HepG2 (cell line): Measurements from ENCODE around the gene ARHGAP32. TPM values are rescaled to one million over a fixed set of nuclear protein-coding genes. Genes with fewer than 3 reads are reported as not detected.

Source experiments
- AKAP8 ChIP-seq: sonication (generic); formaldehyde crosslinking; IDR thresholded peaks from 2 replicates; pipeline ENCODE4 v1.5.1; 2020; ENCODE audit warnings: mild to moderate bottlenecking, missing genetic modification reagents
- CHD4 ChIP-seq: fragments of 200-600 bp; sonication (generic); IDR thresholded peaks from 2 replicates; pipeline ENCODE4 v1.7.0; 2017; ENCODE audit warnings: mild to moderate bottlenecking, low read length, borderline replicate concordance
- DPF2 ChIP-seq: sonication (generic); formaldehyde crosslinking; IDR thresholded peaks from 2 replicates; pipeline ENCODE4 v1.4.0; 2020; ENCODE audit warnings: mild to moderate bottlenecking, low read depth, missing genetic modification reagents, borderline replicate concordance
- FOSL1 ChIP-seq: sonication (generic); formaldehyde crosslinking; IDR thresholded peaks from 2 replicates; pipeline ENCODE4 v1.9.0; 2021; ENCODE audit warnings: missing genetic modification reagents, borderline replicate concordance
- HMG20A ChIP-seq: IDR thresholded peaks from 2 replicates; pipeline ENCODE4 v1.6.1; 2016; ENCODE audit warnings: borderline replicate concordance
- HMG20B ChIP-seq: conservative IDR thresholded peaks from 2 replicates; pipeline ENCODE4 v1.6.1; 2016; ENCODE audit warnings: missing genetic modification reagents, missing compliant biosample characterization
- ISL2 ChIP-seq: sonication (generic); formaldehyde crosslinking; IDR thresholded peaks from 2 replicates; pipeline ENCODE4 v1.5.0; 2020; ENCODE audit warnings: missing genetic modification reagents
- JUNB ChIP-seq: sonication (generic); formaldehyde crosslinking; IDR thresholded peaks from 2 replicates; pipeline ENCODE4 v1.8.0; 2022; ENCODE audit warnings: missing genetic modification reagents, mild to moderate bottlenecking, borderline replicate concordance
- KDM6A ChIP-seq: IDR thresholded peaks from 2 replicates; pipeline ENCODE4 v1.6.1; 2016; ENCODE audit warnings: low read depth
- MED13 ChIP-seq: sonication (generic); formaldehyde crosslinking; IDR thresholded peaks from 2 replicates; pipeline ENCODE4 v1.5.0; 2020; ENCODE audit warnings: missing genetic modification reagents
- NCOA2 ChIP-seq: sonication (generic); formaldehyde crosslinking; IDR thresholded peaks from 2 replicates; pipeline ENCODE4 v1.8.0; 2022; ENCODE audit warnings: inconsistent platforms
- NR2F6 ChIP-seq, 2 experiments: IDR thresholded peaks; 2 replicates each; pipeline ENCODE4 v1.6.1; 2016; ENCODE audit warnings: antibody characterized with exemption in 1 of 2, mild to moderate bottlenecking in 1 of 2
- PLRG1 ChIP-seq: fragments of 450-650 bp; conservative IDR thresholded peaks from 2 replicates; pipeline ENCODE4 v1.6.1; 2016
- RARG ChIP-seq: sonication (generic); formaldehyde crosslinking; IDR thresholded peaks from 2 replicates; pipeline ENCODE4 v1.4.0; 2020; ENCODE audit warnings: low read depth, mild to moderate bottlenecking, missing genetic modification reagents
- SP1 ChIP-seq, 2 experiments: fragments of 450-650 bp in 1 of 2; sonication (generic) in 1 of 2; formaldehyde crosslinking in 1 of 2; IDR thresholded peaks; 2 replicates each; pipeline versions ENCODE4 v1.4.0 to v1.6.1; 2016 to 2020; ENCODE audit warnings: missing genetic modification reagents in 1 of 2
- SSRP1 ChIP-seq: IDR thresholded peaks from 2 replicates; pipeline ENCODE4 v1.6.1; 2016; ENCODE audit warnings: control low read depth
- THAP11 ChIP-seq: IDR thresholded peaks from 2 replicates; pipeline ENCODE4 v1.6.1; 2016; ENCODE audit warnings: missing biosample characterization, missing genetic modification reagents
- ZNF225 ChIP-seq: sonication (generic); formaldehyde crosslinking; IDR thresholded peaks from 2 replicates; pipeline ENCODE4 v1.4.0; 2020; ENCODE audit warnings: mild to moderate bottlenecking, missing genetic modification reagents
- ZNF24 ChIP-seq: fragments of 450-650 bp; IDR thresholded peaks from 2 replicates; pipeline ENCODE4 v1.6.1; 2017; ENCODE audit warnings: antibody characterized with exemption, mild to moderate bottlenecking
- ZNF253 ChIP-seq: sonication (generic); formaldehyde crosslinking; IDR thresholded peaks from 2 replicates; pipeline ENCODE4 v1.8.0; 2022; ENCODE audit warnings: mild to moderate bottlenecking, missing genetic modification reagents, borderline replicate concordance
- ZNF264 ChIP-seq: sonication (generic); formaldehyde crosslinking; IDR thresholded peaks from 2 replicates; pipeline ENCODE4 v1.4.0; 2020; ENCODE audit warnings: missing genetic modification reagents
- ZNF292 ChIP-seq: sonication (generic); formaldehyde crosslinking; IDR thresholded peaks from 2 replicates; pipeline ENCODE4 v1.8.1; 2022; ENCODE audit warnings: mild to moderate bottlenecking, low read depth, missing genetic modification reagents, borderline replicate concordance
- ZNF441 ChIP-seq: sonication (generic); formaldehyde crosslinking; IDR thresholded peaks from 2 replicates; pipeline ENCODE4 v1.7.0; 2021; ENCODE audit warnings: missing genetic modification reagents, borderline replicate concordance
- ZNF468 ChIP-seq: sonication (generic); formaldehyde crosslinking; IDR thresholded peaks from 2 replicates; pipeline ENCODE4 v1.8.0; 2022; ENCODE audit warnings: mild to moderate bottlenecking, moderate library complexity, missing genetic modification reagents
- ZNF775 ChIP-seq: sonication (generic); formaldehyde crosslinking; IDR thresholded peaks from 2 replicates; pipeline ENCODE4 v1.4.0; 2020; ENCODE audit warnings: missing genetic modification reagents, mild to moderate bottlenecking, moderate library complexity, borderline replicate concordance
- ZNF792 ChIP-seq: IDR thresholded peaks from 2 replicates; pipeline ENCODE4 v1.6.1; 2016
- polyA plus RNA-seq, 8 experiments: library from polyadenylated mRNA; depleted of rRNA in 3 of 8; stranded (reverse) in 7 of 8; unstranded in 1 of 8; fragments of >200 nt; fragmentation: Illumina TruSeq in 4 of 8; extraction: Trizol in 4 of 8; gene quantifications; 2 replicates each; pipeline versions ENCODE4 v1.2.1 to v1.2.3, GENCODE V29; 2011 to 2016; ENCODE audit warnings: low read depth in 4 of 8, missing spikeins in 1 of 8, mixed read lengths in 1 of 8; ENCODE audit not compliant: insufficient read depth in 1 of 8
- total RNA-seq, 5 experiments: library from RNA; depleted of rRNA; stranded (reverse); fragments of >200 nt; fragmentation: Illumina TruSeq; extraction: Trizol; gene quantifications; 2 replicates each; pipeline ENCODE4 v1.2.3, GENCODE V29; 2016; ENCODE audit warnings: low read depth in 1 of 5
- TF ChIP-seq, protein P1 (sequence below): IDR thresholded peaks from 2 replicates; pipeline ENCODE4 v1.4.0; 2020; ENCODE audit warnings: mild to moderate bottlenecking, missing genetic modification reagents
- TF ChIP-seq, protein P2 (sequence below): IDR thresholded peaks from 2 replicates; pipeline ENCODE4 v1.6.1; 2016; ENCODE audit warnings: low read depth
- TF ChIP-seq, protein P3 (sequence below): sonication (generic); formaldehyde crosslinking; IDR thresholded peaks from 2 replicates; pipeline ENCODE4 v1.8.0; 2022; ENCODE audit warnings: mild to moderate bottlenecking, missing genetic modification reagents, moderate library complexity

Gene ARHGAP32
- total and polyA plus RNA-seq, 2 of the 13 experiments (the other 11 are each of a cell fraction or from before 2014, with no cell fraction given), result 6.3 to 8.2 TPM

GRCh38 chr11:129143335-129143734 lies 48.8 kb downstream of the ARHGAP32 start (continued):
- TF ChIP-seq, protein P1, sequence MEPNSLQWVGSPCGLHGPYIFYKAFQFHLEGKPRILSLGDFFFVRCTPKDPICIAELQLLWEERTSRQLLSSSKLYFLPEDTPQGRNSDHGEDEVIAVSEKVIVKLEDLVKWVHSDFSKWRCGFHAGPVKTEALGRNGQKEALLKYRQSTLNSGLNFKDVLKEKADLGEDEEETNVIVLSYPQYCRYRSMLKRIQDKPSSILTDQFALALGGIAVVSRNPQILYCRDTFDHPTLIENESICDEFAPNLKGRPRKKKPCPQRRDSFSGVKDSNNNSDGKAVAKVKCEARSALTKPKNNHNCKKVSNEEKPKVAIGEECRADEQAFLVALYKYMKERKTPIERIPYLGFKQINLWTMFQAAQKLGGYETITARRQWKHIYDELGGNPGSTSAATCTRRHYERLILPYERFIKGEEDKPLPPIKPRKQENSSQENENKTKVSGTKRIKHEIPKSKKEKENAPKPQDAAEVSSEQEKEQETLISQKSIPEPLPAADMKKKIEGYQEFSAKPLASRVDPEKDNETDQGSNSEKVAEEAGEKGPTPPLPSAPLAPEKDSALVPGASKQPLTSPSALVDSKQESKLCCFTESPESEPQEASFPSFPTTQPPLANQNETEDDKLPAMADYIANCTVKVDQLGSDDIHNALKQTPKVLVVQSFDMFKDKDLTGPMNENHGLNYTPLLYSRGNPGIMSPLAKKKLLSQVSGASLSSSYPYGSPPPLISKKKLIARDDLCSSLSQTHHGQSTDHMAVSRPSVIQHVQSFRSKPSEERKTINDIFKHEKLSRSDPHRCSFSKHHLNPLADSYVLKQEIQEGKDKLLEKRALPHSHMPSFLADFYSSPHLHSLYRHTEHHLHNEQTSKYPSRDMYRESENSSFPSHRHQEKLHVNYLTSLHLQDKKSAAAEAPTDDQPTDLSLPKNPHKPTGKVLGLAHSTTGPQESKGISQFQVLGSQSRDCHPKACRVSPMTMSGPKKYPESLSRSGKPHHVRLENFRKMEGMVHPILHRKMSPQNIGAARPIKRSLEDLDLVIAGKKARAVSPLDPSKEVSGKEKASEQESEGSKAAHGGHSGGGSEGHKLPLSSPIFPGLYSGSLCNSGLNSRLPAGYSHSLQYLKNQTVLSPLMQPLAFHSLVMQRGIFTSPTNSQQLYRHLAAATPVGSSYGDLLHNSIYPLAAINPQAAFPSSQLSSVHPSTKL, result peak; percentile 91
- TF ChIP-seq DPF2, result peak; percentile 58; the same call in 1 of the 2 replicates
- TF ChIP-seq, protein P2, sequence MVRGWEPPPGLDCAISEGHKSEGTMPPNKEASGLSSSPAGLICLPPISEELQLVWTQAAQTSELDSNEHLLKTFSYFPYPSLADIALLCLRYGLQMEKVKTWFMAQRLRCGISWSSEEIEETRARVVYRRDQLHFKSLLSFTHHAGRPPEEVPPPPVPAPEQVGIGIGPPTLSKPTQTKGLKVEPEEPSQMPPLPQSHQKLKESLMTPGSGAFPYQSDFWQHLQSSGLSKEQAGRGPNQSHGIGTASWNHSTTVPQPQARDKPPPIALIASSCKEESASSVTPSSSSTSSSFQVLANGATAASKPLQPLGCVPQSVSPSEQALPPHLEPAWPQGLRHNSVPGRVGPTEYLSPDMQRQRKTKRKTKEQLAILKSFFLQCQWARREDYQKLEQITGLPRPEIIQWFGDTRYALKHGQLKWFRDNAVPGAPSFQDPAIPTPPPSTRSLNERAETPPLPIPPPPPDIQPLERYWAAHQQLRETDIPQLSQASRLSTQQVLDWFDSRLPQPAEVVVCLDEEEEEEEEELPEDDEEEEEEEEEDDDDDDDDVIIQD (CRISPR knock-in tag), result peak; percentile 85
- no peak for TF ChIP-seq ZNF775 (CRISPR knock-in tag)
- 0 out of 2 replicates have a peak, but pooled peaks have one; percentile 49 for TF ChIP-seq SSRP1
- TF ChIP-seq ZNF253 (CRISPR knock-in tag), result no peak
- TF ChIP-seq RARG (CRISPR knock-in tag), result no peak
- TF ChIP-seq SP1 (IDR thresholded peaks at IDR 0.05), result no peak
- TF ChIP-seq SP1 (CRISPR knock-in tag; IDR thresholded peaks at IDR 0.05), result 0 out of 2 replicates have a peak, but pooled peaks have one; percentile 26
- TF ChIP-seq CHD4, result no peak
- no peak for TF ChIP-seq PLRG1
- TF ChIP-seq THAP11 (CRISPR knock-in tag), result peak; percentile 46; the same call in 1 of the 2 replicates
- TF ChIP-seq NR2F6 (IDR thresholded peaks at IDR 0.05), result no peak
- peak; percentile 30; the same call in 1 of the 2 replicates for TF ChIP-seq NR2F6 (CRISPR knock-in tag; IDR thresholded peaks at IDR 0.05)
- peak; percentile 56; the same call in 1 of the 2 replicates for TF ChIP-seq HMG20A (CRISPR knock-in tag)
- no peak for TF ChIP-seq KDM6A (CRISPR knock-in tag)
- no peak for TF ChIP-seq HMG20B
- TF ChIP-seq ZNF792 (CRISPR knock-in tag), result 0 out of 2 replicates have a peak, but pooled peaks have one; percentile 57
- TF ChIP-seq, protein P3, sequence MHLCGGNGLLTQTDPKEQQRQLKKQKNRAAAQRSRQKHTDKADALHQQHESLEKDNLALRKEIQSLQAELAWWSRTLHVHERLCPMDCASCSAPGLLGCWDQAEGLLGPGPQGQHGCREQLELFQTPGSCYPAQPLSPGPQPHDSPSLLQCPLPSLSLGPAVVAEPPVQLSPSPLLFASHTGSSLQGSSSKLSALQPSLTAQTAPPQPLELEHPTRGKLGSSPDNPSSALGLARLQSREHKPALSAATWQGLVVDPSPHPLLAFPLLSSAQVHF (CRISPR knock-in tag), result no peak
- no peak for TF ChIP-seq ZNF264
- no peak for TF ChIP-seq MED13 (CRISPR knock-in tag)
- peak; percentile 93 for TF ChIP-seq FOSL1 (CRISPR knock-in tag)
- no peak for TF ChIP-seq AKAP8 (CRISPR knock-in tag)
- TF ChIP-seq ISL2 (CRISPR knock-in tag), result no peak
- TF ChIP-seq ZNF225, result no peak
- TF ChIP-seq JUNB, result peak; percentile 89
- no peak for TF ChIP-seq ZNF468
- TF ChIP-seq NCOA2, result peak; percentile 72
- TF ChIP-seq ZNF292 (CRISPR knock-in tag), result peak; percentile 87; the same call in 1 of the 2 replicates
- no peak for TF ChIP-seq ZNF24
- peak; percentile 75 for TF ChIP-seq ZNF441 (CRISPR knock-in tag)
